SK-N-MC (cell line): Measurements from ENCODE around the gene NPAT.

Source experiments
- EZH2 ChIP-seq: fragments of 200-600 bp; sonication (generic); IDR thresholded peaks from one replicate; pipeline ENCODE4 v1.6.1; 2017; ENCODE audit warnings: antibody characterized with exemption
- POLR2AphosphoS5 ChIP-seq: IDR thresholded peaks from 2 replicates; pipeline ENCODE4 v1.6.1; 2012; ENCODE audit warnings: mild to moderate bottlenecking, low read depth, low read length, borderline replicate concordance

DNA sequence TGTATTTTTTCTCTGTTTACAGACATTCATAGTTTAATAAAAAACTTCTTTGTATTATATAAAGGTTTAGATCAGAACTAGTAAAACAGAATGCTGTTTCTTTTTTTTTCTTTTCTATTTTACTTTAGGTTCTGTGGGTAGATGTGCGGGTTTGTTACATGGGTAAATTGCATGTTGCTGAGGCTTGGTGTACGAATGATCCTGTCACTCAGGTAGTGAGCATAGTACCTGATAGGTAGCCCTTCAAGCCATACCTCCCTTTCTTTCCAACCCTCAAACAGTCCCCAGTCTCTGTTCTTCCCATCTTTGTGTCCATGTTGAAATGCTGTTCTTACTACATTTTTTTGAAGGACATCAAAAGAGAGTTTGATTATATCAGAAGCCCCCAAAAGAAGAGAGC, 3.6 kb upstream of the NPAT start:
- no peak for TF ChIP-seq POLR2AphosphoS5
- TF ChIP-seq EZH2: no peak
